Parathyroid adenoma (tissue), 2 donors: ENCODE measurements around the gene TMCC1.

Experiments
- H2AFZ ChIP-seq: fragments of 300-600 bp; sonication (generic); one replicate; pipeline ENCODE4 v1.7.0; 2017; ENCODE audit warnings: antibody characterized with exemption, mild to moderate bottlenecking
- H3K27ac ChIP-seq: fragments of 300-600 bp; sonication (generic); one replicate; pipeline ENCODE4 v1.7.0; 2017
- H3K27me3 ChIP-seq: fragments of 300-600 bp; sonication (generic); one replicate; pipeline ENCODE4 v1.7.0; 2017; ENCODE audit warnings: low read length; ENCODE audit not compliant: control insufficient read depth, insufficient read depth
- H3K36me3 ChIP-seq: fragments of 300-600 bp; sonication (generic); one replicate; pipeline ENCODE4 v1.7.0; 2017; ENCODE audit warnings: low read length; ENCODE audit not compliant: control insufficient read depth, insufficient read depth
- H3K4me1 ChIP-seq: fragments of 300-600 bp; sonication (generic); one replicate; pipeline ENCODE4 v1.7.0; 2017; ENCODE audit warnings: control low read depth
- H3K4me2 ChIP-seq: fragments of 300-600 bp; sonication (generic); one replicate; pipeline ENCODE4 v1.7.0; 2017; ENCODE audit warnings: low read length
- H3K4me3 ChIP-seq: fragments of 300-600 bp; sonication (generic); one replicate; pipeline ENCODE4 v1.7.0; 2017; ENCODE audit warnings: low read depth, low read length
- H3K79me2 ChIP-seq: fragments of 300-600 bp; sonication (generic); one replicate; pipeline ENCODE4 v1.7.0; 2017; ENCODE audit warnings: control low read depth
- H3K9ac ChIP-seq: fragments of 300-600 bp; sonication (generic); one replicate; pipeline ENCODE4 v1.7.0; 2017; ENCODE audit warnings: mild to moderate bottlenecking
- H3K9me3 ChIP-seq: fragments of 300-600 bp; sonication (generic); one replicate; pipeline ENCODE4 v1.7.0; 2017; ENCODE audit warnings: low read length; ENCODE audit not compliant: control insufficient read depth
- TF ChIP-seq, protein P1 (sequence below): fragments of 300-600 bp; sonication (generic); IDR thresholded peaks from one replicate; pipeline ENCODE4 v1.7.0; 2017; ENCODE audit warnings: antibody characterized with exemption, mild to moderate bottlenecking
- donor health status: primary hyperparathyroidism.

The TMCC1 gene

DNA sequence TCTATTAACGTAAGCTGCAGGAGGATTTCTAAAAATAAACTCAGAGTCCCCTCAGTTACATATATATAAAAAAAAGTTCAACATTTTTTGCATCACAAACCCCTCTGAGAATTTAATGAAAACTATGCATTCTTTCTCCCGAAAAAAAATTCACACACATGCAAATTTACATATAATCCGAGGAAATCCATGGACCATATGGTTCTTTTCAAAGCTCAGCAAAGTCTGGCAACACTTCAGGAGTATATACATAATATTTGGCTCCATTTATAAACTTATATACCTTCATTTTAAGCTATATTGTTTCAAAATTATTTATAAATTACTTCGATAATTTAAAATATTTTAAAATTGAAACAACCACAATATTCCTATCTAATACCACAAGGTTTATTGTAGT, 146.4 kb downstream of the TMCC1 start:
- H3K4me1 ChIP-seq, result peaks cover 3% of the 10 kb centered on the region
- H3K79me2 ChIP-seq, result peaks cover 12% of the 10 kb centered on the region
- no peaks in the 10 kb centered on the region for H3K36me3 ChIP-seq
- no peak overlapping the region for H3K27ac ChIP-seq
- H3K9me3 ChIP-seq, result no peaks in the 10 kb centered on the region
- H3K9ac ChIP-seq, result no peak overlapping the region
- no peaks in the 10 kb centered on the region for H3K27me3 ChIP-seq
- no peak overlapping the region for H3K4me2 ChIP-seq
- no peak overlapping the region for H3K4me3 ChIP-seq
- TF ChIP-seq, protein P1, sequence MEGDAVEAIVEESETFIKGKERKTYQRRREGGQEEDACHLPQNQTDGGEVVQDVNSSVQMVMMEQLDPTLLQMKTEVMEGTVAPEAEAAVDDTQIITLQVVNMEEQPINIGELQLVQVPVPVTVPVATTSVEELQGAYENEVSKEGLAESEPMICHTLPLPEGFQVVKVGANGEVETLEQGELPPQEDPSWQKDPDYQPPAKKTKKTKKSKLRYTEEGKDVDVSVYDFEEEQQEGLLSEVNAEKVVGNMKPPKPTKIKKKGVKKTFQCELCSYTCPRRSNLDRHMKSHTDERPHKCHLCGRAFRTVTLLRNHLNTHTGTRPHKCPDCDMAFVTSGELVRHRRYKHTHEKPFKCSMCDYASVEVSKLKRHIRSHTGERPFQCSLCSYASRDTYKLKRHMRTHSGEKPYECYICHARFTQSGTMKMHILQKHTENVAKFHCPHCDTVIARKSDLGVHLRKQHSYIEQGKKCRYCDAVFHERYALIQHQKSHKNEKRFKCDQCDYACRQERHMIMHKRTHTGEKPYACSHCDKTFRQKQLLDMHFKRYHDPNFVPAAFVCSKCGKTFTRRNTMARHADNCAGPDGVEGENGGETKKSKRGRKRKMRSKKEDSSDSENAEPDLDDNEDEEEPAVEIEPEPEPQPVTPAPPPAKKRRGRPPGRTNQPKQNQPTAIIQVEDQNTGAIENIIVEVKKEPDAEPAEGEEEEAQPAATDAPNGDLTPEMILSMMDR, result no peak
- H2AFZ ChIP-seq, result no peak overlapping the region

GRCh38 chr3:129746629-129747028, 146.9 kb downstream of the TMCC1 start:
- TF ChIP-seq, protein P1, result no peak
- no peak overlapping the region for H3K27ac ChIP-seq
- no peaks in the 10 kb centered on the region for H3K27me3 ChIP-seq
- H3K9ac ChIP-seq, result no peak overlapping the region
- H3K4me1 ChIP-seq, result peaks cover 7% of the 10 kb centered on the region
- no peaks in the 10 kb centered on the region for H3K9me3 ChIP-seq
- no peak overlapping the region for H3K4me2 ChIP-seq
- peaks cover 10% of the 10 kb centered on the region for H3K79me2 ChIP-seq
- no peak overlapping the region for H3K4me3 ChIP-seq
- H2AFZ ChIP-seq, result no peak overlapping the region
- no peaks in the 10 kb centered on the region for H3K36me3 ChIP-seq

DNA sequence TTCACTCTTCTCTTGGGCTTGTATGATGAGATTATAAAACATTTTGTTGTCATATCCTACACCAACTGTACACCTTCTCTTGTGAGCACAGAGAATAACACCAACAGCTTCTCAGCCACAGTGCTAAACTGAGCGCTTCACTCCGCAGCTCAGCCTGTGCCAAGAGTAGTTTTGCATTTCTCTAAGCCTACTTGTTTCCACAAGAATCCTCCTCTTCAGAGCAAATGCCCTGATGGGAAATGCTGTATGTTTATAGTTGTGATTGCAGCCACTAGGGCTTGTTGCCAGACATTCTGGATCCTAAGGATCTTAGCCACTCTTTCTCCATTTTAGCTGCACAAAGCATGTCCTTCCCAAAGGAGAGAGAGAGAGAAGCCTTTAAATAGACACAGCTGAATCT, 148.3 kb downstream of the TMCC1 start:
- H3K27me3 ChIP-seq, result no peaks in the 10 kb centered on the region
- H3K4me3 ChIP-seq, result no peak overlapping the region
- no peak overlapping the region for H2AFZ ChIP-seq
- TF ChIP-seq, protein P1, result no peak
- H3K9ac ChIP-seq, result no peak overlapping the region
- no peaks in the 10 kb centered on the region for H3K9me3 ChIP-seq
- peaks cover 7% of the 10 kb centered on the region for H3K4me1 ChIP-seq
- no peaks in the 10 kb centered on the region for H3K36me3 ChIP-seq
- H3K27ac ChIP-seq, result no peak overlapping the region
- H3K79me2 ChIP-seq, result peaks cover 2% of the 10 kb centered on the region
- H3K4me2 ChIP-seq, result no peak overlapping the region

DNA sequence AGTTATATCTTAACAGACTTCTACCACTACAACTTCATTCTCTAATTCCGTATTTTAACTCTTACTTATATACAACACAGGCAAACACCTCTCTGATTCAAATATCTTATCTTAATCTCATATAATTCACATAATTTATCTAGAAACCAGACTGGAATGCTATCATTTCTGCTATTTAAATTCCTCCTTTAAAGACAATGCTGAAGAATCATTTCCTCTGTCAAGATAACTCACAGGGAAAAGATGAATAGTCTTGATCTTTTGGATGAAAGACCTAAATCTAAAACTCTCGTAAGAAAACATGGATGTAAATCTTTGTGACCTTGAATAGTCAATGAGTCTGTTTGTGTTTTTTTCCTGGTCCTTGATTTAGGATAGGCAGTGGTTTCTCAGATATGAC, 151.7 kb downstream of the TMCC1 start:
- Histone ChIP-seq H3K9me3 (no peaks in the 10 kb centered on the region), H3K9ac (no peak overlapping the region), H3K36me3 (no peaks in the 10 kb centered on the region), H3K27ac (no peak overlapping the region), H3K4me2 (no peak overlapping the region), H2AFZ (no peak overlapping the region), H3K27me3 (no peaks in the 10 kb centered on the region), H3K79me2 (peaks cover 4% of the 10 kb centered on the region), H3K4me3 (no peak overlapping the region), H3K4me1 (peaks cover 14% of the 10 kb centered on the region)
- TF ChIP-seq, protein P1, result no peak

DNA sequence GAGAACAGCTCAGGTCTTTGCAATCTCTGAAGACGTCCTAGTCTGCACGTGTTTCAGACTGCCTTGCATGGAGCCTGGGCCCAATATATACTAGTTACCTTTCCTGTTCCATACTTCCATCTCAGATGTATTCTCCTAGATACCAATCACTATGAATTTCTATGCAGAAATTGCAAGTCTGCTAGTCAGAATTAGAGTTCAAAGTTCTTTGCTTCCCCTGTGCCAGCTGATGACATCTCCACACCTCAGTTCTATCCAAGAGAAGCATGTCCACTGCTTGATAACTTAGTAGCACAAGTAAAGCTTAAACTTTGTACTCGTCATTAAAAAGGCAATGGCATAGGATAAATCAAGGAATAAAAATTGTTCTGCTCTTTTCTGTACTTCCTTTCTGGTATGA, 153.4 kb downstream of the TMCC1 start:
- Histone ChIP-seq H3K27ac (no peak overlapping the region), H3K79me2 (peaks cover 6% of the 10 kb centered on the region), H3K36me3 (no peaks in the 10 kb centered on the region), H3K4me2 (no peak overlapping the region), H3K27me3 (no peaks in the 10 kb centered on the region), H3K9me3 (no peaks in the 10 kb centered on the region), H3K9ac (no peak overlapping the region), H3K4me3 (no peak overlapping the region), H2AFZ (no peak overlapping the region), H3K4me1 (peaks cover 20% of the 10 kb centered on the region)
- TF ChIP-seq, protein P1, result no peak
